Right lung (tissue), 5 donors: ENCODE measurements around the gene IFFO2. TPM values are rescaled to one million over a fixed set of nuclear protein-coding genes. Genes with fewer than 3 reads are reported as not detected.
A peak's percentile ranks its signal among the peaks of the same experiment; 100 is the strongest.

Experiments
- DNase-seq, 2 donors: peaks; one replicate each; pipeline ENCODE4 v3.0.0-alpha.2; 2013
- polyA plus RNA-seq, 5 donors: library from polyadenylated mRNA; unstranded; fragments of 120-200 nt; gene quantifications; one replicate each; pipeline versions ENCODE4 v1.2.1 to v1.2.3, GENCODE V29; 2013; ENCODE audit warnings: inconsistent platforms in 1 of 5, low replicate concordance in 1 of 5; ENCODE audit not compliant: insufficient read length in 5 of 5, insufficient read depth in 1 of 5

Gene IFFO2
- polyA plus RNA-seq, 5 donors, result 13.2 to 25.7 (median 20.4) TPM

GRCh38 chr1:18938008-18938706, 18.3 kb downstream of the IFFO2 start:
- DNase-seq, result no peak

GRCh38 chr1:18937539-18937938, 18.9 kb downstream of the IFFO2 start:
- no peak for DNase-seq

- no peak for DNase-seq
Observed at GRCh38 chr1:18936814-18937481, 19.5 kb downstream of the IFFO2 start.

- no peak for DNase-seq
Observed at GRCh38 chr1:18936471-18936813, 20.0 kb downstream of the IFFO2 start.

- no peak for DNase-seq
Observed at GRCh38 chr1:18934205-18935000, 22.1 kb downstream of the IFFO2 start.

GRCh38 chr1:18932879-18933278, 23.6 kb downstream of the IFFO2 start:
- no peak for DNase-seq

- no peak for DNase-seq
Observed at GRCh38 chr1:18932387-18932786, 24.1 kb downstream of the IFFO2 start.

GRCh38 chr1:18931730-18932129, 24.7 kb downstream of the IFFO2 start:
- DNase-seq, result no peak

- no peak for DNase-seq
Observed at GRCh38 chr1:18929686-18930085, 26.8 kb downstream of the IFFO2 start.

GRCh38 chr1:18928985-18929384, 27.5 kb downstream of the IFFO2 start:
- no peak for DNase-seq

- DNase-seq, result no peak
Observed at GRCh38 chr1:18928406-18928805, 28.1 kb downstream of the IFFO2 start.

GRCh38 chr1:18927654-18928272, 28.7 kb downstream of the IFFO2 start:
- no peak for DNase-seq

- no peak for DNase-seq
Observed at GRCh38 chr1:18927082-18927653, 29.3 kb downstream of the IFFO2 start.

GRCh38 chr1:18926315-18927081, 30.0 kb downstream of the IFFO2 start:
- no peak for DNase-seq

- DNase-seq, result no peak
Observed at GRCh38 chr1:18925279-18925678, 31.2 kb downstream of the IFFO2 start.

- no peak for DNase-seq
Observed at GRCh38 chr1:18924221-18924691, 32.2 kb downstream of the IFFO2 start.

GRCh38 chr1:18923756-18924211, 32.7 kb downstream of the IFFO2 start:
- DNase-seq, result no peak

- DNase-seq, result no peak
Observed at GRCh38 chr1:18922848-18923755, 33.4 kb downstream of the IFFO2 start.

- DNase-seq, result peak; percentile 89 to 91
Observed at GRCh38 chr1:18922319-18922726, 34.2 kb downstream of the IFFO2 start.
